LNCAP (cell line): ENCODE data around the gene GNA14.

Experiments used
- TF ChIP-seq, protein P1 (sequence below): fragments of 450-650 bp; IDR thresholded peaks from 2 replicates; pipeline ENCODE4 v1.5.1; 2017; ENCODE audit warnings: mild to moderate bottlenecking

GNA14 gene

GRCh38 chr9:77598991-77599390, 49.1 kb downstream of the GNA14 start:
- TF ChIP-seq, protein P1, sequence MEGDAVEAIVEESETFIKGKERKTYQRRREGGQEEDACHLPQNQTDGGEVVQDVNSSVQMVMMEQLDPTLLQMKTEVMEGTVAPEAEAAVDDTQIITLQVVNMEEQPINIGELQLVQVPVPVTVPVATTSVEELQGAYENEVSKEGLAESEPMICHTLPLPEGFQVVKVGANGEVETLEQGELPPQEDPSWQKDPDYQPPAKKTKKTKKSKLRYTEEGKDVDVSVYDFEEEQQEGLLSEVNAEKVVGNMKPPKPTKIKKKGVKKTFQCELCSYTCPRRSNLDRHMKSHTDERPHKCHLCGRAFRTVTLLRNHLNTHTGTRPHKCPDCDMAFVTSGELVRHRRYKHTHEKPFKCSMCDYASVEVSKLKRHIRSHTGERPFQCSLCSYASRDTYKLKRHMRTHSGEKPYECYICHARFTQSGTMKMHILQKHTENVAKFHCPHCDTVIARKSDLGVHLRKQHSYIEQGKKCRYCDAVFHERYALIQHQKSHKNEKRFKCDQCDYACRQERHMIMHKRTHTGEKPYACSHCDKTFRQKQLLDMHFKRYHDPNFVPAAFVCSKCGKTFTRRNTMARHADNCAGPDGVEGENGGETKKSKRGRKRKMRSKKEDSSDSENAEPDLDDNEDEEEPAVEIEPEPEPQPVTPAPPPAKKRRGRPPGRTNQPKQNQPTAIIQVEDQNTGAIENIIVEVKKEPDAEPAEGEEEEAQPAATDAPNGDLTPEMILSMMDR = no peak

DNA sequence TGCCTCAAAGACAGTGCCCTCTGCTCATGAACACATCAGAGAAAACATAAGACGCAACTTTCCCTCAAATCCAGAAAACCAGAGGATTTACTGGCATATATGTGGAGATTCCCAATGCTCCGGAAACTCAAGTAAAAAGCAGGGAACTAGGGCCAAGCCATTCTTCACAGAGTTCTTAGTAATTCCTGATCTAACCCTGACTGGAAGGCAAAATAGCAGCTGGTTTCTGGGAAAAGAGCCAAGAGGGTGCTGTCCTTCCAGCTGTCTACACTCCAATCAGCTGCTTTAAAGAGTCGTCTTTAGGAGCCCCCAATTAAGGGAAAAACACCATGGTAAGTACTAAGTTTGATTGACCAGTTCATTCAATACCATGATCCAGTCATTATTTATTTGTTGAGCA, 49.6 kb downstream of the GNA14 start:
- TF ChIP-seq, protein P1 = no peak

DNA sequence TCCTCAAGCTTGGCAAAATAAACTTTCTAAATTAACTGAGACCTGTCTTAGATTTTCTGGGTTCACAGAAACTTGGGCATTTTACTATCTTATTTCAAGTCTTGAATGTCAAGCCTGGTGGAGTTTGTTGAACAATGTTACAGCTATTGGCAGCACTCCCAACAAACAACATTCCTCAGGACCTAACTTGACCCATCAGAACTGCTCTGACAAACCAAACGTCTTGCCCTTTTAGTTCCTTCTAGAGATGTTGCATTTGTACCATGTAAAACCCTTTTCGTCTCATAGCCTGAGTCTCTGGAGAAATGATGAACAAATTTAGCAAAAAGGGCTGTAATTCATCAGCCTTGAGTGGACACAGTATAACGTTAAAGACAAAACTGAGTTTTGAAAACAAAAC, 51.1 kb downstream of the GNA14 start:
- TF ChIP-seq, protein P1 = no peak

DNA sequence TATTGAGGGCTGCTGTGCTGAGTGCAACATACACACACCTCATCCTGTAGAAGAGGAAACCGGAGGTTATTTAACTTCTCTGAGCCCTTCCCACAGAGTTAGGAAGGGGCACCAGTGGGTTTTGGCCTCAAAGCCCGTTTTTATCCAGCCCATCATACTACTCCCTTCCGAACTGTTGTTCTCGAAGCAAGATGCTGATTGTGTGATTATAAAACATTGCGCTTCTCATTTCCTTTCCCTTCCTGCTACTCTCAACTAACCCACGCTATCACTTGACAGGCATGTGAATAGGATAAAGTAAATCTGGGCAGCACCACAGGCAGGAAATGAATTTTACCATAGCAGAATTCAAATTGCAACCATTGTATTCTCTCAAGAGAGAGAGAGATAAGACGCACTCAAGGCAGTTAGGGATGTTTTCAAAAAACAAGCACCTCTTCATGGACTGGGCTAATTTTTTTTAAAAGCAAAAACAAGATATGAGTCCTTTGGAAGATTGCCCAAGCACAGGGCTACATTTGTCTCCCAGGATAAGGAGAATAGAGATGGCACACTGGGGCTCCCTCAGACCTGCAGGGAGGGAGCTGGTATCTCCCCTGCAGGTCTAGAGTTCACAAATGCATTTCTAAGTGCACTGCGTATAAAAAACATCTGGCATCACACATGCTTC, 52.6 kb downstream of the GNA14 start:
- TF ChIP-seq, protein P1 = no peak

DNA sequence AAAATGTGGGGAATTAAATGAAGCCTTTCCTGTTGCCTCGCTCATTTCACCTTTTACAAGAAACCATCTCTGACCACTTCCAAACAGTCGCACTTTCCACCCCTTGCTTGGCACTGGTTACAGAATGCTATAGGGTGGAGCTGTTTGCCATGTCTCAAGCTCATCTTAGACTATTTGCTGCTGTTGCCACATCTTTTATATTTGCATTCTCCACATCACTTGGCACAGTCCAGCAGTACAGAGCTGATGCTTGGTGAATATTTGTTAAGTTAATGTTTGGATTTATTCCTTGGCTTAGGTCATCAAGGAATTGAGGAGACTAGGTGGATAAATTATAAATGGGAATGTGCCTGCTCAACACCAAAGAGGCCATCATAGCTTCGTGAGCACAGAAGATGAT, 53.2 kb downstream of the GNA14 start:
- TF ChIP-seq, protein P1 = no peak

DNA sequence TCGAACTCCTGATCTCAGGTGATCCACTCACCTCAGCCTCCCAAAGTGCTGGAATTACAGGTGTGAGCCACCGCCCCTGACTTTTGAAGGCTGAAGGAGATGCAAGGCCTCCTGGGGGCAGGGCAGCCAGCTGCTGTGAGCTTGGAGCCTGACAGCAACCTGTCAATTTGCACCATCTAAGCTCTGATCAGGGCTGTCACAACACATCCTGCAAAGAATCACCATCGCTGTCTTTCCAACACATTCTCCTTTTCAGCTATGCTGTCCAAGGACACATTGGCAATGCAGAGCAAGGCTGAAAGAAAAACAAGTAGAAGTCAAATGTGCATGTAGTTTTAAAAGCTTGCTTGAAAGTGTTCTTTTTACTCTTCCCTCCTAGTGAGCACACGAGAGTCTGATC, 54.6 kb downstream of the GNA14 start:
- TF ChIP-seq, protein P1 = no peak

DNA sequence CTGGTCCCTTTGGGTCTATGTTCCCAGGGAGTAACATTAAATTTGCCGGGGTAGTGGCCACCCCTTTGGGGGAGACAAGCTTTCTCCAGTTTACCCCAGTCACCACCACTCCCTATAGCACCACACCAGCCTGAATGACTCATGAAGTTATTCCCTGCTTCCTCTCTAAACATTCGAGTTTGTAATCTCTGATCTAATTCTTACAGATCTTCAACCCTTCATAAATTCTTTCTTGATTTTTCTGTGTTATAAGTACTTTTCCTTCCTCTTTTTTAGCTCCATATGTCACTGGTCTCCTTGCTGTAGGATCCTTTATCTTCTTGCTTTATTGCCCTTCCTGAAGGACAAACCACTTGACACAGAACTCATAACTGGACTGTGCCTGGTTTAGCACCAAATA, 55.6 kb downstream of the GNA14 start:
- TF ChIP-seq, protein P1 = no peak
